ENCODE data around the gene LAIR1.

DNA sequence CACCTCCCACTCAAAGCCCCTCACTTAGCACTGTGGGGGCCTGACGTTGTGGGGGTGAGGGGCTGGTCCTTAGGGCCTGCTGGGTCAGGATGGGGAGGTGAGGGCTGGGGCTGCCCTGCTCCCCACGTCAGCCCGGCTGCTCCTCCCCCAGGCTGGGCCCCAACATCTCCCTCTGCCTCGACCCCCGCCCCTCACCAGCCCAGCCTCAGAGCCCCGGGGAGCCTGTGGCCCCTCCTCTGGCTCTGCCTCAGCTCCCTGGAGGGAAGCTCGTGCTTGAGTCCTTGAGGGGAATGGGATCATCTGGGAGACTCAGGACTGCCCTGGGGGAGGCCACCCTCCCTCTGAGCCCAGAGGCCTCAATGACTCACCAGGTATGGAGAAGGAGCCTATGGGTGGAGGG is 32.6 kb downstream of the LAIR1 start:
- TF ChIP-seq, protein P1, sequence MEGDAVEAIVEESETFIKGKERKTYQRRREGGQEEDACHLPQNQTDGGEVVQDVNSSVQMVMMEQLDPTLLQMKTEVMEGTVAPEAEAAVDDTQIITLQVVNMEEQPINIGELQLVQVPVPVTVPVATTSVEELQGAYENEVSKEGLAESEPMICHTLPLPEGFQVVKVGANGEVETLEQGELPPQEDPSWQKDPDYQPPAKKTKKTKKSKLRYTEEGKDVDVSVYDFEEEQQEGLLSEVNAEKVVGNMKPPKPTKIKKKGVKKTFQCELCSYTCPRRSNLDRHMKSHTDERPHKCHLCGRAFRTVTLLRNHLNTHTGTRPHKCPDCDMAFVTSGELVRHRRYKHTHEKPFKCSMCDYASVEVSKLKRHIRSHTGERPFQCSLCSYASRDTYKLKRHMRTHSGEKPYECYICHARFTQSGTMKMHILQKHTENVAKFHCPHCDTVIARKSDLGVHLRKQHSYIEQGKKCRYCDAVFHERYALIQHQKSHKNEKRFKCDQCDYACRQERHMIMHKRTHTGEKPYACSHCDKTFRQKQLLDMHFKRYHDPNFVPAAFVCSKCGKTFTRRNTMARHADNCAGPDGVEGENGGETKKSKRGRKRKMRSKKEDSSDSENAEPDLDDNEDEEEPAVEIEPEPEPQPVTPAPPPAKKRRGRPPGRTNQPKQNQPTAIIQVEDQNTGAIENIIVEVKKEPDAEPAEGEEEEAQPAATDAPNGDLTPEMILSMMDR (IDR thresholded peaks at IDR 0.05), result no peak
- no peak for TF ChIP-seq POLR2AphosphoS5 (IDR thresholded peaks at IDR 0.05)

Measured in suprapubic skin (tissue), 3 donors.